ENCODE data around the gene VTI1A. TPM values are rescaled to one million over a fixed set of nuclear protein-coding genes. Genes with fewer than 3 reads are reported as not detected.

The VTI1A gene
- total and polyA plus RNA-seq, 2 of the 13 experiments (the other 11 are each of a cell fraction or from before 2014, with no cell fraction given): 11.7 to 32.7 TPM

DNA sequence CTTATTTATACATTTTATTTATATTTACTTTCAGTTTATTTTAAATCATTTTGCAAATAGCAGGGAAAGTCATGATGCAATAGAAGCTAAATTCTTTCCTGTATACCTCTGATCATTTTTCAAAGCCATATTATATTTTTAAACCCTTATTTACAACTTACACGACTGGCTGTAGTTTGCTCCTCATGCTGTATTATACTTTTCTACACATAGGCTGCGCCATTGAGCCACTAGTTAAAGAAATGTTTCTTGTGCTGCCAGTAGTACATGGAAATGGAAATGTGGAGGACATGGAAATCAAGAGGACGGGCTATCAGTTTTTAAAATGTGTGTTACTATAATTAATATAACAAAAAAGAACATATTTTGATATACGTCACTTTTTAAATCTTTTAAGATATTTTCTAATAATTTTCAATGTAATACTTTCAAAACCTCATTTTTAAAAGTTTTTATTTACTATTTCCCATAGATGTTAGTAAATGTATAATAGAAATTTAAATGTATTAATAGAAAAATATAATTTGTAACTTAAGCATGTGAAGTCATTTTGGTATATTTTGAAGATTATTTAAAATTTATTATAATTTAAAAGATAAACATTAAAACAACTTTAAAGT, 118.5 kb downstream of the VTI1A start (continued):
- TF ChIP-seq, protein P1, sequence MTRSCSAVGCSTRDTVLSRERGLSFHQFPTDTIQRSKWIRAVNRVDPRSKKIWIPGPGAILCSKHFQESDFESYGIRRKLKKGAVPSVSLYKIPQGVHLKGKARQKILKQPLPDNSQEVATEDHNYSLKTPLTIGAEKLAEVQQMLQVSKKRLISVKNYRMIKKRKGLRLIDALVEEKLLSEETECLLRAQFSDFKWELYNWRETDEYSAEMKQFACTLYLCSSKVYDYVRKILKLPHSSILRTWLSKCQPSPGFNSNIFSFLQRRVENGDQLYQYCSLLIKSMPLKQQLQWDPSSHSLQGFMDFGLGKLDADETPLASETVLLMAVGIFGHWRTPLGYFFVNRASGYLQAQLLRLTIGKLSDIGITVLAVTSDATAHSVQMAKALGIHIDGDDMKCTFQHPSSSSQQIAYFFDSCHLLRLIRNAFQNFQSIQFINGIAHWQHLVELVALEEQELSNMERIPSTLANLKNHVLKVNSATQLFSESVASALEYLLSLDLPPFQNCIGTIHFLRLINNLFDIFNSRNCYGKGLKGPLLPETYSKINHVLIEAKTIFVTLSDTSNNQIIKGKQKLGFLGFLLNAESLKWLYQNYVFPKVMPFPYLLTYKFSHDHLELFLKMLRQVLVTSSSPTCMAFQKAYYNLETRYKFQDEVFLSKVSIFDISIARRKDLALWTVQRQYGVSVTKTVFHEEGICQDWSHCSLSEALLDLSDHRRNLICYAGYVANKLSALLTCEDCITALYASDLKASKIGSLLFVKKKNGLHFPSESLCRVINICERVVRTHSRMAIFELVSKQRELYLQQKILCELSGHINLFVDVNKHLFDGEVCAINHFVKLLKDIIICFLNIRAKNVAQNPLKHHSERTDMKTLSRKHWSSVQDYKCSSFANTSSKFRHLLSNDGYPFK (CRISPR knock-in tag; IDR thresholded peaks at IDR 0.05; ENCODE audit: borderline replicate concordance): no peak
- TF ChIP-seq HIVEP1 (CRISPR knock-in tag; IDR thresholded peaks at IDR 0.05): no peak
- peak; percentile 16; the same call in 1 of the 2 replicates for TF ChIP-seq SAP130 (CRISPR knock-in tag; IDR thresholded peaks at IDR 0.05; ENCODE audit: low read depth)
- TF ChIP-seq, protein P2, sequence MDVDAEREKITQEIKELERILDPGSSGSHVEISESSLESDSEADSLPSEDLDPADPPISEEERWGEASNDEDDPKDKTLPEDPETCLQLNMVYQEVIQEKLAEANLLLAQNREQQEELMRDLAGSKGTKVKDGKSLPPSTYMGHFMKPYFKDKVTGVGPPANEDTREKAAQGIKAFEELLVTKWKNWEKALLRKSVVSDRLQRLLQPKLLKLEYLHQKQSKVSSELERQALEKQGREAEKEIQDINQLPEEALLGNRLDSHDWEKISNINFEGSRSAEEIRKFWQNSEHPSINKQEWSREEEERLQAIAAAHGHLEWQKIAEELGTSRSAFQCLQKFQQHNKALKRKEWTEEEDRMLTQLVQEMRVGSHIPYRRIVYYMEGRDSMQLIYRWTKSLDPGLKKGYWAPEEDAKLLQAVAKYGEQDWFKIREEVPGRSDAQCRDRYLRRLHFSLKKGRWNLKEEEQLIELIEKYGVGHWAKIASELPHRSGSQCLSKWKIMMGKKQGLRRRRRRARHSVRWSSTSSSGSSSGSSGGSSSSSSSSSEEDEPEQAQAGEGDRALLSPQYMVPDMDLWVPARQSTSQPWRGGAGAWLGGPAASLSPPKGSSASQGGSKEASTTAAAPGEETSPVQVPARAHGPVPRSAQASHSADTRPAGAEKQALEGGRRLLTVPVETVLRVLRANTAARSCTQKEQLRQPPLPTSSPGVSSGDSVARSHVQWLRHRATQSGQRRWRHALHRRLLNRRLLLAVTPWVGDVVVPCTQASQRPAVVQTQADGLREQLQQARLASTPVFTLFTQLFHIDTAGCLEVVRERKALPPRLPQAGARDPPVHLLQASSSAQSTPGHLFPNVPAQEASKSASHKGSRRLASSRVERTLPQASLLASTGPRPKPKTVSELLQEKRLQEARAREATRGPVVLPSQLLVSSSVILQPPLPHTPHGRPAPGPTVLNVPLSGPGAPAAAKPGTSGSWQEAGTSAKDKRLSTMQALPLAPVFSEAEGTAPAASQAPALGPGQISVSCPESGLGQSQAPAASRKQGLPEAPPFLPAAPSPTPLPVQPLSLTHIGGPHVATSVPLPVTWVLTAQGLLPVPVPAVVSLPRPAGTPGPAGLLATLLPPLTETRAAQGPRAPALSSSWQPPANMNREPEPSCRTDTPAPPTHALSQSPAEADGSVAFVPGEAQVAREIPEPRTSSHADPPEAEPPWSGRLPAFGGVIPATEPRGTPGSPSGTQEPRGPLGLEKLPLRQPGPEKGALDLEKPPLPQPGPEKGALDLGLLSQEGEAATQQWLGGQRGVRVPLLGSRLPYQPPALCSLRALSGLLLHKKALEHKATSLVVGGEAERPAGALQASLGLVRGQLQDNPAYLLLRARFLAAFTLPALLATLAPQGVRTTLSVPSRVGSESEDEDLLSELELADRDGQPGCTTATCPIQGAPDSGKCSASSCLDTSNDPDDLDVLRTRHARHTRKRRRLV (CRISPR knock-in tag; IDR thresholded peaks at IDR 0.05): no peak
- TF ChIP-seq CREB1 (IDR thresholded peaks at IDR 0.05): no peak
- TF ChIP-seq CREB1 (CRISPR knock-in tag; IDR thresholded peaks at IDR 0.05): peak; percentile 32; the same call in 1 of the 2 replicates
- TF ChIP-seq, protein P3, sequence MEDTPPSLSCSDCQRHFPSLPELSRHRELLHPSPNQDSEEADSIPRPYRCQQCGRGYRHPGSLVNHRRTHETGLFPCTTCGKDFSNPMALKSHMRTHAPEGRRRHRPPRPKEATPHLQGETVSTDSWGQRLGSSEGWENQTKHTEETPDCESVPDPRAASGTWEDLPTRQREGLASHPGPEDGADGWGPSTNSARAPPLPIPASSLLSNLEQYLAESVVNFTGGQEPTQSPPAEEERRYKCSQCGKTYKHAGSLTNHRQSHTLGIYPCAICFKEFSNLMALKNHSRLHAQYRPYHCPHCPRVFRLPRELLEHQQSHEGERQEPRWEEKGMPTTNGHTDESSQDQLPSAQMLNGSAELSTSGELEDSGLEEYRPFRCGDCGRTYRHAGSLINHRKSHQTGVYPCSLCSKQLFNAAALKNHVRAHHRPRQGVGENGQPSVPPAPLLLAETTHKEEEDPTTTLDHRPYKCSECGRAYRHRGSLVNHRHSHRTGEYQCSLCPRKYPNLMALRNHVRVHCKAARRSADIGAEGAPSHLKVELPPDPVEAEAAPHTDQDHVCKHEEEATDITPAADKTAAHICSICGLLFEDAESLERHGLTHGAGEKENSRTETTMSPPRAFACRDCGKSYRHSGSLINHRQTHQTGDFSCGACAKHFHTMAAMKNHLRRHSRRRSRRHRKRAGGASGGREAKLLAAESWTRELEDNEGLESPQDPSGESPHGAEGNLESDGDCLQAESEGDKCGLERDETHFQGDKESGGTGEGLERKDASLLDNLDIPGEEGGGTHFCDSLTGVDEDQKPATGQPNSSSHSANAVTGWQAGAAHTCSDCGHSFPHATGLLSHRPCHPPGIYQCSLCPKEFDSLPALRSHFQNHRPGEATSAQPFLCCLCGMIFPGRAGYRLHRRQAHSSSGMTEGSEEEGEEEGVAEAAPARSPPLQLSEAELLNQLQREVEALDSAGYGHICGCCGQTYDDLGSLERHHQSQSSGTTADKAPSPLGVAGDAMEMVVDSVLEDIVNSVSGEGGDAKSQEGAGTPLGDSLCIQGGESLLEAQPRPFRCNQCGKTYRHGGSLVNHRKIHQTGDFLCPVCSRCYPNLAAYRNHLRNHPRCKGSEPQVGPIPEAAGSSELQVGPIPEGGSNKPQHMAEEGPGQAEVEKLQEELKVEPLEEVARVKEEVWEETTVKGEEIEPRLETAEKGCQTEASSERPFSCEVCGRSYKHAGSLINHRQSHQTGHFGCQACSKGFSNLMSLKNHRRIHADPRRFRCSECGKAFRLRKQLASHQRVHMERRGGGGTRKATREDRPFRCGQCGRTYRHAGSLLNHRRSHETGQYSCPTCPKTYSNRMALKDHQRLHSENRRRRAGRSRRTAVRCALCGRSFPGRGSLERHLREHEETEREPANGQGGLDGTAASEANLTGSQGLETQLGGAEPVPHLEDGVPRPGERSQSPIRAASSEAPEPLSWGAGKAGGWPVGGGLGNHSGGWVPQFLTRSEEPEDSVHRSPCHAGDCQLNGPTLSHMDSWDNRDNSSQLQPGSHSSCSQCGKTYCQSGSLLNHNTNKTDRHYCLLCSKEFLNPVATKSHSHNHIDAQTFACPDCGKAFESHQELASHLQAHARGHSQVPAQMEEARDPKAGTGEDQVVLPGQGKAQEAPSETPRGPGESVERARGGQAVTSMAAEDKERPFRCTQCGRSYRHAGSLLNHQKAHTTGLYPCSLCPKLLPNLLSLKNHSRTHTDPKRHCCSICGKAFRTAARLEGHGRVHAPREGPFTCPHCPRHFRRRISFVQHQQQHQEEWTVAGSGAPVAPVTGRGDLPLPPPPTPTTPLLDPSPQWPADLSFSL (CRISPR knock-in tag; IDR thresholded peaks at IDR 0.05): no peak

Measured in HepG2 (cell line).